RWPE1 (cell line): ENCODE measurements around the gene METTL25.

ENCODE experiments used
- CTCF ChIA-PET: fragments of 350-600 bp; sonication (Branson Sonifier 250); formaldehyde crosslinking; extraction: SDS; loops from one replicate; lab custom pipeline; 2021; lab: Yijun Ruan, JAX
- POLR2A ChIA-PET: fragments of 400-600 bp; formaldehyde crosslinking; extraction: SDS; loops from one replicate; lab custom pipeline; 2020; ENCODE audit warnings: antibody characterized with exemption; ENCODE audit not compliant: low non-redundant PET; lab: Yijun Ruan, JAX
- DNase-seq: peaks from one replicate; pipeline ENCODE4 v3.0.0; 2012; ENCODE audit warnings: low spot score
- H3K27ac ChIP-seq: fragments of 450-650 bp; 2 replicates; pipeline ENCODE4 v1.5.1; 2017
- CTCF ChIP-seq: fragments of 450-650 bp; conservative IDR thresholded peaks from 2 replicates; pipeline ENCODE4 v1.5.1; 2017; ENCODE audit warnings: low read depth, mild to moderate bottlenecking

Gene METTL25

DNA sequence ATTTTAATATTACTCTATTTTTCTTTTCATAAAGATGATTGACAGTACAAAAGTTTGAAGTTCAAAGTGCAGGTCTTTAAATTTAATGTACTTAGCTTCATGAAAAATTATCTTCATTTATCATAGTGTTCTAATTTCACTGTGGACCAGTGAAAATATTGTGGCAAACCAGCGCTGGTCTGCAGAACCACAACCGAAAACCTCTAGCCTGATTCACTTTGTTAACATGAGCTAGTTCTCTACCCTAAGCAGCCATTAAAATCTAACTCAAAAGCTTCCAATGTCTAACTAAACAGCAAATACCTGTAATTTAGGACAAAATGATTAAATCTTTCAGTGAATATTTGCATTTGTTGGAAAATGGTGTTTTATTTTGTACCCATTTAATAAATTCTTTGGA lies 167.3 kb downstream of the METTL25 start:
- DNase-seq, result no peak
- ChIA-PET POLR2A (no interaction called here), CTCF (no interaction called here)

DNA sequence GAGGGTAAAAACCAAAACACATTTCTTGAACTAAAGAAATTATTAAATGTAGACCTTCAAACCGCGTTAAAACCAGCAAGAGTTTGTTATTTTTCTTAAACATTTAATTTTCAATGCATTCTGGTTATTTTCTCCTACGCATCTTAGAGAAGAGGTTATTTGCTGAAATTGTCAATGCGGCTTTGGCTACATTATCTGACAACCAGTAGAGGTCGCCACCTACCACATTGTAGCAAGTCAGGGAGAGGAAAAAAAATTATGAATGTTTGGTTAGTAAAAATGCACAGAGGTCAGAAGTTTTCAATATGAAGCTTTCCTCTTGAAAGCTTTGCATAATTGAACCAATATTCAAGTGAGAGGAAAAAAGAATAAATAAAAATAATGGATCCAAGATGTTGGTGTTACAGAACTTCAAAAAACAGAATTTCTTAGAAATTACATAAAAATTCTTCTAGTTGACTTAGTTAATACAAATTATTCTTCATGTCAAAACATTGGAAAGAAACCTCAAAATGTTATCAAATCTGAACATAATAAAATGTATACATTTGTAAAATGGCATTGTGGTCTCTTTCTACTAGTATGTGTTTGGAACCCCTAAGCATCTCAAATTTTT lies 168.9 kb downstream of the METTL25 start:
- ChIA-PET CTCF (interaction anchor here (0.6 to 1.1 kb wide), 3 partner anchors 87 to 1014 kb away, joined by 3 to 6 read pairs (median 3); no protein-coding TSS in a partner anchor), POLR2A (no interaction called here)
- peak; percentile 90 for TF ChIP-seq CTCF
- peak; percentile 34 for DNase-seq
- no peak overlapping the region for H3K27ac ChIP-seq

More for the DNA sequence above, 167.3 kb downstream of the METTL25 start:
- no peak for TF ChIP-seq CTCF
- H3K27ac ChIP-seq, result no peak overlapping the region
